CD4-positive, alpha-beta T cell treated with Interleukin-2 at 100 ng/mL for 4 hours (primary cell): ENCODE results near the gene DOCK9.
A peak's percentile ranks its signal among the peaks of the same experiment; 100 is the strongest.

Source experiments
- DNase-seq: peaks from one replicate; pipeline ENCODE4 v3.0.0-alpha.2; 2020; ENCODE audit warnings: low spot score

DOCK9 gene

GRCh38 chr13:98945863-98946605 is 31.8 kb downstream of the DOCK9 start:
- no peak for DNase-seq

- DNase-seq: no peak
Observed at GRCh38 chr13:98944336-98944735, 33.5 kb downstream of the DOCK9 start.

GRCh38 chr13:98942997-98943396 is 34.9 kb downstream of the DOCK9 start:
- no peak for DNase-seq

- DNase-seq: no peak
Observed at GRCh38 chr13:98942485-98942884, 35.4 kb downstream of the DOCK9 start.

GRCh38 chr13:98941536-98941935 is 36.3 kb downstream of the DOCK9 start:
- no peak for DNase-seq

GRCh38 chr13:98941126-98941525 is 36.7 kb downstream of the DOCK9 start:
- no peak for DNase-seq

GRCh38 chr13:98940325-98941001 is 37.4 kb downstream of the DOCK9 start:
- DNase-seq: no peak

GRCh38 chr13:98939660-98940191 is 38.1 kb downstream of the DOCK9 start:
- no peak for DNase-seq

- no peak for DNase-seq
Observed at GRCh38 chr13:98938801-98939200, 39.1 kb downstream of the DOCK9 start.

GRCh38 chr13:98937911-98938381 is 39.9 kb downstream of the DOCK9 start:
- DNase-seq: no peak

GRCh38 chr13:98934243-98934642 is 43.6 kb downstream of the DOCK9 start:
- no peak for DNase-seq

GRCh38 chr13:98930151-98930591 is 47.7 kb downstream of the DOCK9 start:
- no peak for DNase-seq

GRCh38 chr13:98927951-98928927 is 49.6 kb downstream of the DOCK9 start:
- no peak for DNase-seq

- no peak for DNase-seq
Observed at GRCh38 chr13:98925949-98926348, 51.9 kb downstream of the DOCK9 start.

- no peak for DNase-seq
Observed at GRCh38 chr13:98923641-98924397, 54.0 kb downstream of the DOCK9 start.

GRCh38 chr13:98922306-98922705 is 55.6 kb downstream of the DOCK9 start:
- no peak for DNase-seq

GRCh38 chr13:98921786-98922185 is 56.1 kb downstream of the DOCK9 start:
- no peak for DNase-seq

GRCh38 chr13:98921015-98921580 is 56.8 kb downstream of the DOCK9 start:
- no peak for DNase-seq

GRCh38 chr13:98919566-98919965 is 58.3 kb downstream of the DOCK9 start:
- no peak for DNase-seq

- peak; percentile 7 for DNase-seq
Observed at GRCh38 chr13:98918771-98919170, 59.1 kb downstream of the DOCK9 start.

GRCh38 chr13:98917116-98917515 is 60.7 kb downstream of the DOCK9 start:
- DNase-seq: no peak
